ENCODE results near the gene CTBP2. TPM values are rescaled to one million over a fixed set of nuclear protein-coding genes. Genes with fewer than 3 reads are reported as not detected.

CTBP2 gene
- total RNA-seq, 1 experiment from 2014 or later = 97.2 TPM

DNA sequence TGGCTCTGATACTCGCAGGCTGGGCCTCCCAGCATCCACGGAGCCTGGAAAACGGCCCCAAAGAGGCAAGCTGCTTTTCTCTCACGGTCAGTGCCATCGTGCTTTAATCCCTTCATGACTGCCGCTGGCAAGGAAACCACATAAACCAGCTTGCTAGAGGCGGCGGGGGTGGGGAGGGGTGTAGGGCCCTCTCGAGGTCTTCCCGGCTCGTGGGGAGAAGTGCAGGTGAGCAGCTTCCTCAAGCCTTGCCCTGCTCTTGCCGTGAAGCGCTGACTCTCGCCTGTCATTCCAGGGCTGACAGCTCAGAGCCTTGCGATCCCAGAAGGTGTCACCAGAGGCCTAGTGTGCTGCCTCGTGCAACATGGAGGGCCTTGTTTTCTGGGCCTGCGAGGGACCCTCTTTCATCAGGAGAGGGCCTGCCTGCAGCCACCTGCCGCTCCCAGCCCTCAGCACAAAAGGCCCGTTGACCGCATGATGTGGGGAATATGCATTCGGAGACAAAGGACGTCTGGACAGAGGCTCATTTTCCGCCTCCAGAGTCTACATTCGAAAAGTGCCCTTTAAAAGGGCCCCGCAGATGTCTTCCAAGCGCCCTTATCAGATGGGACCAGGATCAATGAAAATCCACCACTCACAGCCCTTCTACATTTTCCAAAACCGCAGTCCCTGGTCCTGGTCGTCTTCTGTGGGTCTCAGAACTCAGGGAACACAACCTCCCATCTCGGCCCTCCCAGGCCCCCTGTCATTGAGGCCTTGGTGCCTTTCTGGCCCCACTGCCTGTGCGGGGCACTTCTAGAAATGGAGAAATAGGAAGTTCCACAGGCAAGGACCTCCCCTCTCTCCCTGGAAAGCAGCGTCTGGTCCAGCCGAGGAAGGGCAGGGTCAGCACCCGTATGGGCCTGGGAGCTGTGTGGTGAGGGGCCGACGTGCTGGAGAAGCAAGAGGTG lies 159.7 kb downstream of the CTBP2 start:
- Mint-ChIP-seq H3K4me3 (ENCODE audit: unreplicated experiment) (no peak overlapping the region), H3K27ac (ENCODE audit: unreplicated experiment) (no peak overlapping the region), H3K4me1 (ENCODE audit: low read depth, unreplicated experiment) (no peaks in the 10 kb centered on the region), H3K36me3 (ENCODE audit: insufficient read depth, unreplicated experiment) (peaks cover 73% of the 10 kb centered on the region), H3K9me3 (ENCODE audit: unreplicated experiment) (no peaks in the 10 kb centered on the region), H3K27me3 (ENCODE audit: insufficient read depth, unreplicated experiment) (no peaks in the 10 kb centered on the region)
- peak in 1 of 2 experiments; percentile 39 for DNase-seq
- Histone ChIP-seq H3K9me3 (no peaks in the 10 kb centered on the region), H3K27me3 (replicated peaks; ENCODE audit: control insufficient read depth, insufficient read depth, low read length) (no peaks in the 10 kb centered on the region), H3K4me3 (ENCODE audit: low read depth, low read length) (no peak overlapping the region), H3K36me3 (ENCODE audit: control insufficient read depth, insufficient read depth, low read length) (peaks cover 4% of the 10 kb centered on the region), H3K4me1 (no peaks in the 10 kb centered on the region)
- intact Hi-C loops (cut with micrococcal nuclease; ENCODE audit: unreplicated experiment) = no loop called here
- ChIA-PET POLR2A (no interaction called here), CTCF (interaction anchor here (1.1 kb wide), 1 partner anchor 29 kb away, joined by 4 read pairs; no protein-coding TSS in a partner anchor)
- no TSS peak for BruUV-seq (replicated peaks)
- TF ChIP-seq CTCF (IDR thresholded peaks at IDR 0.05; ENCODE audit: insufficient read depth in 1 of 2, low read depth in 1 of 2, low read length in 1 of 2, severe bottlenecking in 1 of 2, unreplicated experiment in 1 of 2) = no peak

GRCh38 chr10:124999433-125000365 lies 160.7 kb downstream of the CTBP2 start:
- ChIA-PET POLR2A (no interaction called here), CTCF (interaction anchor here (0.6 to 1.1 kb wide), 3 partner anchors 30 to 46 kb away, joined by 3 to 4 read pairs (median 3); no protein-coding TSS in a partner anchor)
- Mint-ChIP-seq H3K27ac (ENCODE audit: unreplicated experiment) (no peak overlapping the region), H3K36me3 (ENCODE audit: insufficient read depth, unreplicated experiment) (peaks cover 82% of the 10 kb centered on the region), H3K9me3 (ENCODE audit: unreplicated experiment) (no peaks in the 10 kb centered on the region), H3K27me3 (ENCODE audit: insufficient read depth, unreplicated experiment) (no peaks in the 10 kb centered on the region), H3K4me3 (ENCODE audit: unreplicated experiment) (no peak overlapping the region), H3K4me1 (ENCODE audit: low read depth, unreplicated experiment) (no peaks in the 10 kb centered on the region)
- intact Hi-C loops (cut with micrococcal nuclease; ENCODE audit: unreplicated experiment) = no loop called here
- Histone ChIP-seq H3K4me1 (no peaks in the 10 kb centered on the region), H3K9me3 (no peaks in the 10 kb centered on the region), H3K4me3 (ENCODE audit: low read depth, low read length) (no peak overlapping the region), H3K36me3 (ENCODE audit: control insufficient read depth, insufficient read depth, low read length) (peaks cover 4% of the 10 kb centered on the region), H3K27me3 (replicated peaks; ENCODE audit: control insufficient read depth, insufficient read depth, low read length) (no peaks in the 10 kb centered on the region)
- DNase-seq = peak in 1 of 2 experiments; percentile 30
- BruUV-seq (replicated peaks) = no TSS peak
- no peak for TF ChIP-seq CTCF (IDR thresholded peaks at IDR 0.05; ENCODE audit: insufficient read depth in 1 of 2, low read depth in 1 of 2, low read length in 1 of 2, severe bottlenecking in 1 of 2, unreplicated experiment in 1 of 2)
